ENCODE measurements around the gene OR6N1. TPM values are rescaled to one million over a fixed set of nuclear protein-coding genes. Genes with fewer than 3 reads are reported as not detected.

The OR6N1 gene
- total RNA-seq, 1 experiment from 2014 or later: not detected

GRCh38 chr1:158793604-158794003 is 21.6 kb upstream of the OR6N1 start:
- Histone ChIP-seq H3K36me3 (ENCODE audit: control insufficient read depth in 1 of 2, insufficient read depth in 2 of 2, low read length in 2 of 2) (no peaks in the 10 kb centered on the region), H3K4me2 (ENCODE audit: low read length) (no peak overlapping the region), H3K9me2 (ENCODE audit: insufficient read depth) (no peaks in the 10 kb centered on the region), H3K79me2 (ENCODE audit: insufficient read depth, low read length) (no peaks in the 10 kb centered on the region), H3K27ac (ENCODE audit: low read depth, low read length) (no peak overlapping the region), H3K9me3 (ENCODE audit: control insufficient read depth in 1 of 2, insufficient read depth in 1 of 2, low read depth in 1 of 2, low read length in 2 of 2) (peaks cover 0 to 8% of the 10 kb centered on the region in 2 experiments; a peak in 1 of 4 replicates), H3K4me3 (replicated peaks in 1 of 2; ENCODE audit: low read depth in 1 of 2, low read length in 2 of 2) (no peak overlapping the region), H3K4me1 (ENCODE audit: control insufficient read depth in 1 of 2, insufficient read depth in 2 of 2, low read length in 2 of 2) (no peaks in the 10 kb centered on the region), H2AFZ (ENCODE audit: low read depth, low read length, poor library complexity, severe bottlenecking) (no peak overlapping the region), H3K9ac (ENCODE audit: low read length) (no peak overlapping the region), H4K20me1 (ENCODE audit: insufficient read depth) (no peaks in the 10 kb centered on the region), H3K27me3 (ENCODE audit: insufficient read depth, low read length) (no peaks in the 10 kb centered on the region)
- ATAC-seq (no peak), DNase-seq (ENCODE audit: low read depth, low spot score) (no peak)
- TF ChIP-seq CTCF (IDR thresholded peaks at IDR 0.05 in 2 of 3, conservative IDR thresholded peaks at IDR 0.05 in 1 of 3; ENCODE audit: borderline replicate concordance in 1 of 3, insufficient read depth in 1 of 3, low read depth in 2 of 3, low read length in 2 of 3) (peak in 2 of 3 experiments; percentile 14 to 25; a peak in 3 of 6 replicates), SIN3A (IDR thresholded peaks at IDR 0.05; ENCODE audit: low read depth) (no peak)
- BruUV-seq (replicated peaks): no TSS peak
- ChIA-PET POLR2A (no interaction called here), CTCF (no interaction called here), RAD21 (ENCODE audit: low non-redundant PET in 1 of 2, low total read pairs in 2 of 2, uncharacterized antibody in 2 of 2, unreplicated experiment in 2 of 2) (no interaction called here)
- intact Hi-C loops (cut with micrococcal nuclease): no loop called here

- no peaks in the 10 kb centered on the region for H3K27me3 ChIP-seq (ENCODE audit: insufficient read depth, low read length)
- no peaks in the 10 kb centered on the region for H3K4me1 ChIP-seq (ENCODE audit: control insufficient read depth in 1 of 2, insufficient read depth in 2 of 2, low read length in 2 of 2)
- ChIA-PET POLR2A (no interaction called here), RAD21 (ENCODE audit: low non-redundant PET in 1 of 2, low total read pairs in 2 of 2, uncharacterized antibody in 2 of 2, unreplicated experiment in 2 of 2) (no interaction called here), CTCF (no interaction called here)
- no peaks in the 10 kb centered on the region for H4K20me1 ChIP-seq (ENCODE audit: insufficient read depth)
- no peaks in the 10 kb centered on the region for H3K9me3 ChIP-seq (ENCODE audit: control insufficient read depth in 1 of 2, insufficient read depth in 1 of 2, low read depth in 1 of 2, low read length in 2 of 2)
- no peak within 1 kb of the TSS for H2AFZ ChIP-seq (ENCODE audit: low read depth, low read length, poor library complexity, severe bottlenecking)
- intact Hi-C loops (cut with micrococcal nuclease): no loop called here
- H3K27ac ChIP-seq (ENCODE audit: low read depth, low read length): no peak within 1 kb of the TSS
- H3K36me3 ChIP-seq (ENCODE audit: control insufficient read depth in 1 of 2, insufficient read depth in 2 of 2, low read length in 2 of 2): no peaks in the 10 kb centered on the region
- BruUV-seq (replicated peaks): no TSS peak
- H3K4me3 ChIP-seq (replicated peaks in 1 of 2; ENCODE audit: low read depth in 1 of 2, low read length in 2 of 2): no peak within 1 kb of the TSS
- ATAC-seq (no peak), DNase-seq (ENCODE audit: low read depth, low spot score) (no peak)
- H3K79me2 ChIP-seq (ENCODE audit: insufficient read depth, low read length): no peaks in the 10 kb centered on the region
- H3K9me2 ChIP-seq (ENCODE audit: insufficient read depth): no peaks in the 10 kb centered on the region
- no peak within 1 kb of the TSS for H3K4me2 ChIP-seq (ENCODE audit: low read length)
- H3K9ac ChIP-seq (ENCODE audit: low read length): no peak within 1 kb of the TSS
- TF ChIP-seq, protein P1, sequence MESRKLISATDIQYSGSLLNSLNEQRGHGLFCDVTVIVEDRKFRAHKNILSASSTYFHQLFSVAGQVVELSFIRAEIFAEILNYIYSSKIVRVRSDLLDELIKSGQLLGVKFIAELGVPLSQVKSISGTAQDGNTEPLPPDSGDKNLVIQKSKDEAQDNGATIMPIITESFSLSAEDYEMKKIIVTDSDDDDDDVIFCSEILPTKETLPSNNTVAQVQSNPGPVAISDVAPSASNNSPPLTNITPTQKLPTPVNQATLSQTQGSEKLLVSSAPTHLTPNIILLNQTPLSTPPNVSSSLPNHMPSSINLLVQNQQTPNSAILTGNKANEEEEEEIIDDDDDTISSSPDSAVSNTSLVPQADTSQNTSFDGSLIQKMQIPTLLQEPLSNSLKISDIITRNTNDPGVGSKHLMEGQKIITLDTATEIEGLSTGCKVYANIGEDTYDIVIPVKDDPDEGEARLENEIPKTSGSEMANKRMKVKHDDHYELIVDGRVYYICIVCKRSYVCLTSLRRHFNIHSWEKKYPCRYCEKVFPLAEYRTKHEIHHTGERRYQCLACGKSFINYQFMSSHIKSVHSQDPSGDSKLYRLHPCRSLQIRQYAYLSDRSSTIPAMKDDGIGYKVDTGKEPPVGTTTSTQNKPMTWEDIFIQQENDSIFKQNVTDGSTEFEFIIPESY (IDR thresholded peaks at IDR 0.05; ENCODE audit: extremely low read depth, insufficient replicate concordance, low read length): no peak
- TF ChIP-seq EZH2 (IDR thresholded peaks at IDR 0.05): no peak
- TF ChIP-seq POLR2AphosphoS5 (IDR thresholded peaks at IDR 0.05; ENCODE audit: low read depth, low read length): no peak
- TF ChIP-seq, protein P2, sequence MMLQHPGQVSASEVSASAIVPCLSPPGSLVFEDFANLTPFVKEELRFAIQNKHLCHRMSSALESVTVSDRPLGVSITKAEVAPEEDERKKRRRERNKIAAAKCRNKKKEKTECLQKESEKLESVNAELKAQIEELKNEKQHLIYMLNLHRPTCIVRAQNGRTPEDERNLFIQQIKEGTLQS (IDR thresholded peaks at IDR 0.05): no peak
- TF ChIP-seq MAX (IDR thresholded peaks at IDR 0.05): no peak
- no peak for TF ChIP-seq CEBPB (IDR thresholded peaks at IDR 0.05; ENCODE audit: low read depth)
- TF ChIP-seq TCF7L2 (IDR thresholded peaks at IDR 0.05; ENCODE audit: borderline replicate concordance, extremely low read depth, insufficient read depth, insufficient read length): no peak
- no peak for TF ChIP-seq RAD21 (IDR thresholded peaks at IDR 0.05; ENCODE audit: low read depth)
- no peak for TF ChIP-seq SRF (IDR thresholded peaks at IDR 0.05; ENCODE audit: low read depth)
- TF ChIP-seq REST (IDR thresholded peaks at IDR 0.05; ENCODE audit: low read depth): no peak
- TF ChIP-seq CBX3 (IDR thresholded peaks at IDR 0.05; ENCODE audit: low read depth): no peak
Measured at GRCh38 chr1:158781104-158781503, 9.1 kb upstream of the OR6N1 start, which contains the start of gene OR6N2. TSS of gene OR6N2 (minus strand) at chr1:158781204. CDS start at chr1:158777635, 3,569 bp downstream.
